Fibroblast of skin of scalp (primary cell): ENCODE measurements around the gene ASB18.
"Not testable (repeated sequence)": the region's sequence is repeated elsewhere in the genome, so short reads cannot be mapped to it uniquely, and the experiment has no call there.

Experiments used
- DNase-seq: peaks from one replicate; pipeline ENCODE4 v3.0.0-alpha.2; 2013

The ASB18 gene

DNA sequence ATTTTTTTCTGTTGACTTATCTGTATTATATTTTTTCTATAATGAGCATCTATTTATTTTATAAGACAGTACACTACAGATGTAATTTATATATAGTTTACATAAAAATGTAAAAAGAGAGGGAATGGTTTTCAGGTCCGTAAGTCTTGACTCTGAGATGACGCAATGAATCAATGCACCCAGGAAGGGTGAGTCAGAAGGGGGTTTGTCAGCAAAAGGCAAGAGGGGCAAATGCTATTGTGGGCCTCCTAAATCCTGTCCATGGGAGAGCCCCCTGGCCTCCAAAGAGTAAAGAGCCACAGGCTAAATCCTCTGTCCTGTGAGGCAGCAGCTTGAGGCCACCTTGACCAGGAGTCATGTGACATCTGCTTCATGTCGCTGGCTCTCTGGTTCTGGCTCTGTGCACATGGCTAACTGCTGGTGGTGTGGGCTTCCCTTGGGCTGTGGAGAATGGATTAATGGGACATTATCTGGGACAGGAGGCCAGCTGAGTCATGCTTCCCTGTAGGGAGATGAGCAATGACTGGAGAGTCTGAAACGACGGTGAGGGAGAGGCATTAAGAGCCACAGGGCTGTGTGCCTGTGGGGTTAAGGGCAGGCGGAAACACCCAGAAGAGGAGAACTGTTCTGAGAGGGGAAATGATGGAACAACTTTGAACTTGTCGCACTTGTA lies 22.8 kb upstream of the ASB18 start:
- DNase-seq = peak; percentile 68

DNA sequence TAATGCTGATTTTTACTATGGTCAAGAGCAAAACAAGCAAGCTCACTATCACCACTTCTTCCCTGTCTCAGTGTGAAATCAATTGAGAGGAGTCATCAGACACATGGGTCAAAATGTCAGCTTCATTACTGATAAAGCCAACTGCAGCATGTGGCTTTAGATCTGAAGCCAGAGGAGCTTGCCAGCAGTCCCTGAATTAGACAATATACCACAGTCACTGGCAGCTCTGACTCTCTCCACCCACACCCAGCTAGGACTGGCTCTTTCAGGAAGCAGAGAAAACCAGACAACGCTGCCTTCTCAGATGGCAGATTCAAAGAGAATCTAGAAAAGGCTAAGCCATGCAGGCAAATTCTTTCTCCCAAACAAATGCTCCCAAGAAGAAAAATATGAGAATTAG lies 20.0 kb upstream of the ASB18 start:
- no peak for DNase-seq

DNA sequence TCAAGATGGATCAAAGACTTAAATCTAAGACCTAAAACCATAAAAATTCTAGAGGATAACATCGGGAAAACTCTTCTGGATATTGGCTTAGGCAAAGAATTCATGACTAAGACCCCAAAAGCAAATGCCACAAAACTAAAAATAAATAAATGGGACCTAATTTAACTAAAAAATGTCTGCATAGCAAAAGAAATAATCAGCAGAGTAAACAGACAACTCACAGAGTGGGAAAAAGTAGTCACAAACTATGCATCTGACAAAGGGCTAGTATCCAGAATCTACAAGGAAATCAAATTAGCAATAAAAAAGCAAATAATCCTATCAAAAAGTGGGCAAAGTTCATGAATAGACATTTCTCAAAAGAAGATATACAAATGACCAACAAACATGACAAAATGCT lies 18.2 kb upstream of the ASB18 start:
- peak; percentile 3 for DNase-seq

DNA sequence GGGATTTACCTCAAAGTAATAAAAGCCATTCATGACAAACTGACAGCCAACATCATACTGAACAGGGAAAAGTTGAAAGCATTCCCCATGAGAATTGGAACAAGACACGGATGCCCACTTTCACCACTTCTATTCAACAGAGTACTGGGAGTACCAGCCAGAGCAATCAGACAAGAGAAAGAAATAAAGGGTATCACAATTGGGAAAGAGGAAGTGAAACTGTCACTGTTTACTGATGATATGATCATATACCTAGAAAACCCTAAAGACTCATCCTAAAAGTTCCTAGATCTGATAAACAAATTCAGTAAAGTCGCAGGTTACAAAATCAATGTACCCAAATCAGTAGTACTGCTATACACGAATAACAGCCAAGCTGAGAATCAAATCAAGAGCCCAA lies 17.2 kb upstream of the ASB18 start:
- DNase-seq = no peak

DNA sequence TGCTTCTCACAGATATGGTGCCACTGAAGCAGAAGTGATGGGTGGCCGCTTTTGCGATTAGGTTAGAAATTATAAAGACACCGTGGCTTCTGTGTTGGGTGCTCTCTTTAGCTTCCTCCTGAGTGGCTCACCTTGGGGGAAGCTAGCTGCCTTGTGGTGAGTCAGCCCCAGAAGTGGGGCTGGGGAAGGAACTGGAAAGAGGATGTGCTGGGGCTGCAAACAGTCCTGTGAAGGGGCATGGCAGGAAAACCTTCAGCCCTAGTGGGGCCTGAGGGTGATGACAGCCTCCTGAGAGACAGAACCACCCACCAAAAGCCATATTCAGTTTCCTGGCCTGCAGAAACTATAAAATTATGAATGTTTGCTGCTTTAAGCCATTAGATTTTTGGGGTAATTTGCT lies 8.9 kb upstream of the ASB18 start:
- no peak for DNase-seq

DNA sequence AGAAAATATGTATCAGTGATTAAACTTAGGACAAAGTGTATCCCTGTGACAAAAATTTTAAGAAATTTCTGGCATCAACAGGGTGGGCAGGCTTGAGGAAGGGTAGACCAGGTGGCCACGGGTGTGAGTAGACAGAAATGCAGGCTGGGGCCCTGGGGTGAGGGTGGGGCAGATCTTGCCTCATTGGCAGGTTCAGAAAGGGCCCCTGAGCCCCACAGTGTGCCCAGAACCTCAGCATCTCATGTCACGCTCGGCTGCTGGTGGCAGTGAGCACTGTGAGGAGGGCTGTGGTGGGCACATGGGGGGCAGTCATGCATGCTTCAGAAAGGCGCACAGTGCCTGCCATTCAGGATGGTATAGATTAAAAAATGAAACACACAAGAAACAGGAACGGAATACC lies 7.6 kb upstream of the ASB18 start:
- DNase-seq = no peak

DNA sequence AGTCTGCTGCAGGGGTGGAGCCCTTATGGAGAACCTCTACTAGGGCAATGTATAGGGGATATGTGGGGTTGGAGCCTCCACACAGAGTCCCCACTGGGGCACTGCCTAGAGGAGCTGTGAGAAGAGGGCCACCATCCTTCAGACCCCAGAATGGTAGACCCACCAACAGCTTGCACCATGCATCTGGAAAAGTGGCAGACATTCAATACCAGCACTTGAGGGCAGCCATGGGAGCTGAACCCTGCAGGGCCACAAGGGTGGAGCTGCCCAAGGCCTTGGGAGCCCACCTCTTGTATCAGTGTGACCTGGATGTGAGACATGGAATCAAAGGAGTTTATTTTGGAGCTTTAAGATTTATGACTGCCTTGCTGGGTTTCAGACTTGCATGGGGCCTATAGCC lies 5.7 kb upstream of the ASB18 start:
- not testable (repeated sequence) for DNase-seq

DNA sequence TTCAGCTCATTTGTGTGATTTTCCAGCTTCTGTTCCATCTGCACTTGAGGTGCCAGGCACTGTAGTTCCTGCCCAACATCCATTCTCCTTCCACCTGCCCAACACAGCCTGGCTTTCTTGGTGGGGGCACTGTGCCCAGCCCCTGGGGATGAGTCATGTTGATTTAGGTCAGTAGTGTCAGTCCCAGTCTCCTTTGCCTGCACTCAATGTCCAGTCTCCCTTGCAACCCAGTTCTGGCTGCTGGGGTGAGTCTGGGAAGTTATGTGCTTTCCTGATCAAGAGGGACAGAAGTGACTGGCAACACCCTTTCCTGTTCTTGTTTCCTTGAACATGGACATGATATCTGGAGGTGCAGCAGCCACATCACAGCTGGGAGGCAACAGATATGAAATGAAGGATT lies 1.5 kb upstream of the ASB18 start:
- no peak for DNase-seq

DNA sequence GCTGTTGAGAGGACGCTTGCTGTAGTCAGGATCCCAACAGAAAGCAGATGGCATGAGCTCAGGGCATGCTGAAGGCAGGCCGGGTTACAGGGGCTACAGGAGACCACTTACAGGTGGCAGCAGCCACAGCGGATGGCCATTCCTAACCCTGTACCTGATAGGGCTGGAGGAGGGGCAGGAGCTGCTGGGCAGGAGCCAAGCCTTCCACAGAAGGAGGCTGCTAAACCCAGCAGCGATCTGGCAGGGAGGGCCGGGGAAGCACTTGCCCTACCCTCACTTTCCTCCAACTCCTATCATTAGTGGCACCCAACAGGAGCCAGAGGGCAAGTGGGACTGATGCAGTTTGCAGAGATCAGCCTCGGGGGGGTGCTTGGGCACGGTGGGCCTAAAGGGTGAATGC lies 2.0 kb downstream of the ASB18 start:
- DNase-seq = no peak

DNA sequence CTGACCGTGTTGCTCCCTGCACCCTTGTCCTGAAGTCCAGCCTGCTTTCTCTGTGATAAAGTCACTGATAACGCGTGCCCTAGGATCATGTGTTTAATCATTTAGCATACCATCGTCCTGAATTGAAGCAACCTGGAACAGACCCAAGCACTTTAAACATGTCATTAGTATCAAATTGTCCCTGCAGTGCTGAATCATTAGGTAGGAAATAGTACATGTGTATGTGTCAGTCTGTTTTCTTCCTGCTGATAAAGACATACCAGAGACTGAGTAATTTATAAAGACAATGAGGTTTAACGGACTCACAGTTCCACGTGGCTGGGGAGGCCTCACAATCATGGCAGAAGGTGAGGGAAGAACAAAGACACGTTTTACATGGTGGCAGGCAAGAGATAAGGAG lies 2.8 kb downstream of the ASB18 start:
- DNase-seq = no peak

DNA sequence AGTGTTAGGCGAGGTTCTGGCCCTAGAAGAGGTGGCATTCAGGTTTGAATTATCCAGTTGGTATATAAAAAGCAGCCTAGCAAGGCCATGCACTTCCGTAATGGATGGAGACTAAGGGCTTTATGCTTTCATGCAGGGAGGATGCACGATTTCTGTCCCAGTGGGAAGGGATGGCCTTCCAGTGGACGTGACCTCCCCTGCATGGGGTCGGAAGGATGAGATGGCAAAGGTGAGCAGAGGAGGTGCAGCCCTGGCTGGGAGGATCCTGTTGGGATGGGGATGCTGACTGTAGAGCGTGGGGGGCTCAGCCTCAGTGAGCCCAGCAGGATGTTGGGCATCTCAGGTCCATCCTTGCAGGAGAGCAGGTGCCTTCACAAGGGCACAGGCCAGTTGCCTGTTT lies 4.8 kb downstream of the ASB18 start:
- no peak for DNase-seq

DNA sequence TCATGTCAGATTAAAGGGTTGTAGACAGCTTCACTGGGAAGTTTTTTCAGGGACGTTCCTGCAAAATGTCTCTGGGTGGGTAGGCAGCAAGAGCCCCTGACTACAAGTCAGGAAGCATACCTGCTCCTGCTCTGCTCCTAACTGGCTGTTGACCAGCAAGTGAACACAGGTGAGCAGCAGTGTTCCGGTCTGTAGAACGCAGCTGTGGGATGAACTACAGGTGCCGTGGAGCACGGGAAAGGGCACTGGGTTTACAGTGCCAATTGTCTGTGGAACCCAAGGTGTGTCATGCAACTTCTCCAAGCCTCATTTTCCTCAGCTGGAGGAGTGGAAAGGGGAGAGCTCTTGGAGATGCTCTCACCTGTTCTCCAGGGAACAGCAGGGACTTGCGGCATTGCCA lies 6.6 kb downstream of the ASB18 start:
- DNase-seq = no peak

DNA sequence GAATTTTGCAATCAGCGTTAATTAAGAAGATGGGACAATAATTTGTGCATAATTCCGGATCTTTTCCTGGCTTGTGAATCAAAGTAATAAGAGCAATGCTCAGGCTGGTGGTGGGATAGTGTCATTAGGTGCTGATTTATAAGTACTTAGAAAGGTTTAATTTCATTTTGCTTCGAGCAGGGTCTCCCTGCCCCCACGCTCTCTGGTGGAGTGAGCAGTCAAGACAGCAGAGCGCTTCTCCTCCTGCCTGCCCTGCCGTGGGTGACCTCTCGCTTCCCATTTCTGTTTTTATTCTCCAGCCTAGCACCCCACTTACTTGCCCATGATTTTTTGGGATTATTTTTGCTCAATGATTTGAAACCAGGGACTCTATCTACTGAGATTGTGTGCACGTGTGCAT lies 7.1 kb downstream of the ASB18 start:
- no peak for DNase-seq

DNA sequence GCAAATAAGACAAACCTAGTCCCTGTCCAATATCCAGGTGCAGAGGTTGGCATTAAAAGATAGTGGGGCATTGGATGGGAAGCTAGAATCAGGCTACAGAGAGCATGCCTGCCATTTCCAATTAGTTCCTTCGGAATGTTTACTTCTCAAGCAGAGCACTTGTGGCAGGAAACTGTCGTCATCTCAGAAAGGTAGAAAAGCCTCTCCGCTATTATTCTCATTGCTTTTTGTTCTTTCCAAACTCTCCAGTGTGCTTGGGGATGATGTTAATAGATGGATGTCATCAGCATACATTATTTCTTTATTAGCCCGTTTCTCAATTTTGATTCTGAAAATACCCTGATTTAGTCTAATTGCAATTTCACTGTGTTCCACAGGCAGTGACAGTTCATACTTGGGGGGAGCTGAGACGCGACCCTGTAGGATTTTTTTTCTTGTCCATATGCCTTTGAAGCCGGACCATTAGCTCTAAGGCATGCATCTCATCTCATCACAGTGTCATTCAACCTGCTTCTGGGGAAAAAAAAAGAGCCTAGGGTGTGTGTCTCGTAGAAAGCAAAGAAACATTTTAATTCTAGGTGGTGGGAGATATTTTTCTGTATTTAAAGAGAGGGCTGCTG lies 7.7 kb downstream of the ASB18 start:
- no peak for DNase-seq

DNA sequence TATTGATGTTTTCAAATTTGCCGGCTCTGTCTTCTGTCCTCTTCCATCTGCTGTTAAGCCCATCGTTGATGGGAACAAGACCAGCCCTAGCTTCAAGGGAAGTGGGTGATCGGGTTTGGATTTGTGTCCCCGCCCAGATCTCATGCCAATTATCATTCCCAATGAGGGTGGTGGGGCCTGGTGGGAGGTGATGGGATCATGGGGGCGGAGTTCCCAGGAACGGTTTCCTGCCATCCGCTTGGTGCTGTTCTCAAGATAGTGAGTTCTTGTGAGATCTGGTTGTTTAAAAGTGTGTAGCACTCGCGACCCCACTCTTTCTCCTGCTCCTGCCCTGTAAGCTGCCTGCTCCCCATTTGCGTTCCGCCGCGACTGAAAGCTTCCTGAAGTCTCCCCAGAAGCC lies 9.5 kb downstream of the ASB18 start:
- DNase-seq = no peak

DNA sequence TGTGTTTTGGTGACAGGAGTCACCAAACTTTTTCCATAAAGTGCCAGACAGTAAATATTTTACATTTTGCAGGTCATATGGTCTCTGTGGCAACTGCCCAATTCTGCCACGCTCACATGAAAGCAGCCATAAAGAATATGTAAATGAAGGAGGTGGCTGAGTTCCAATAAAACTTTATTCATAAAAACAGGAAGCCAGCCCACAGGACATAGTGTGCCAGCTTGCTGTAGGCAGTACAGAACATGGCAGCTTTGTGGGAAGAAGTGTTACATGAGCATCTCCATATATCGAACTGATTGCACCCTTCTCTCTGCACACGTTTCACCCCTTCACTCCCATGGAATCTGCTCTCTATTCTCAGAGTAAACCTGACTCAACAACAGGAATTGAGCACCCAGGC lies 10.2 kb downstream of the ASB18 start:
- DNase-seq = no peak

DNA sequence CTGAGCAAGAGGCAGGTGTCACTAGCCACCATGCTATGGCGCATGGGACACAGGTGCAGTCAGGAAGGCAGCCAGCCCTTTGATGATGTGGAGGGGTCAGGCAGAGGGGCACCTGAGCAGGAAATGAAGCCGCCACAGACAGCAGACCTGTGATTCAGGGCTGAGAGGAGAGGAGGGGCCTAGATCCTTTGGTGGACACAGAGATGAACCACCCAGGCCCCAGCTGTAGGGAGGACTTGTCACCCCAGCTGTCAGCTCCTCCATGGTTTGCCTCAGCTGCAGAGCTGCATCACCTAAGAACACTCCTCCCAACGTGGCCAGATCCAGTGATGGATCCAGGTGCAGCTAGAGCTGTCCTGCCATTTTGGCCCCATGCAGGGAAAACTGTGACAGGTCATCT lies 11.6 kb downstream of the ASB18 start:
- DNase-seq = no peak

DNA sequence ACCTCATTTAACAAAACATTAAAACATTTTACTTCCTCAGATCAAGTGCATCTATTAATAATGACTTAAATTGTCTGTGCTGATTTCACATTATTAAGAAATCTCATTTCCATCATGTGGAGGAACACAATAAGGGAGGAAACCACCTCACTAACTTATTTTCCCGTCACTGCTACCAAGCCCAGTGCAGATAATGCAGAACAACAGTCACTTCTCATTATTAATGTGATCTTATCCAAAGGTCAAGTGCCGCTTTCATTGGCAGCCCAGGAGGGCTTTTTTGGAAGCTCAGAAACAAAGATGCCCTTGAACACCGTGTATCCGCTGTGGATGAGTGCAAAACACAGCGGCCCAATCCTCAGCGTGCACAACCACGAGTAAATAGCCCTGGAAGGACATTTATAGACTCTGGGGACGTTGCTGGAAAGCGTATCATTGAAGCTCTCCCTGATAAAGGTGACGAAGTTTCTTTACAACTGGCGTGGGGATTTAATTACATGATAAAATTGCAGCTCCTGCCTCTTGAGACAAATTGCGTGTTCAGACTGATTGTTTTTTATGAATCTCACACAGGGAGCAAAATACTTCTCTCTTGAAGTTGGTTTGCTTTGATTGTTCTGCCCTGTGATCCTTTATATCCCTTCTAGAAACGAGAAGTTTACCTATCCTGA lies 13.2 kb downstream of the ASB18 start:
- no peak for DNase-seq

DNA sequence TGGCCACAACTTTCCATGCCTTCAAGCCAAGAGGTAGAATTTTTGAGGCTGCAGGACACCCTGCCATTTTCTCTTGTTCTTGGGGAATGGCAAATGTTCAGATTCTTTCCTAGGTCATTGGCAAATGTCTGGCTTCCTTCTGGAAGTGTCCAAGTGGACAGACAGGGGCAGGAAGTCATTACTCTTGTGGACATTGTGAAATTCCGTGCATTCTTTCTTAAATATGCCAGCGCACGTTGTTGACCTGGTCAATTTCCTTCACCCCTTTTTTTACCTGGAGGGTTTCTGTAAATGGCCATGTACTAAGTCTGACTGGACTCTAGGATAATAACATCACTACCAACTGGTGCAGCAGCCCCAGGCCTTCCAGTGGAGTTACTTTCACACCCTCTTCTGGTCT lies 13.9 kb downstream of the ASB18 start:
- DNase-seq = no peak

DNA sequence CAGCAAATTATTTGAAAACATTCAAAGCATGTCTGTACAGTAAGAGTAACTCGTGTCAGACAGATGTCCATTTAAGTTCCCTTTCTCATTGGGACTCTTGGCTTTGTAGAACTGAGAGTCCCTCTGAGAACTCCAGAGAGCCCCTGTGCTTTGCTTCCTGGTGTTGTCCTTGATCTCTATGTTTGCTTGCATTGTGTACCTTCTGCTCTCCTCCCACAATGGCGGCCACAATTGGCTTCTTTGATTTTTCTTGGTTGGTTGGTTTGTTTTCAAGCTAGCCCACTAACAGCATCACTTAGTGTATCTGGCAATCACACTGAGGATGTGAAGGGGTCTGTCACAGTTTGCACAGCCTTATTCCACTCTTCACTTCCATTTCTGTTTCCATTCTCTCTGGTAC lies 15.1 kb downstream of the ASB18 start:
- DNase-seq = no peak

DNA sequence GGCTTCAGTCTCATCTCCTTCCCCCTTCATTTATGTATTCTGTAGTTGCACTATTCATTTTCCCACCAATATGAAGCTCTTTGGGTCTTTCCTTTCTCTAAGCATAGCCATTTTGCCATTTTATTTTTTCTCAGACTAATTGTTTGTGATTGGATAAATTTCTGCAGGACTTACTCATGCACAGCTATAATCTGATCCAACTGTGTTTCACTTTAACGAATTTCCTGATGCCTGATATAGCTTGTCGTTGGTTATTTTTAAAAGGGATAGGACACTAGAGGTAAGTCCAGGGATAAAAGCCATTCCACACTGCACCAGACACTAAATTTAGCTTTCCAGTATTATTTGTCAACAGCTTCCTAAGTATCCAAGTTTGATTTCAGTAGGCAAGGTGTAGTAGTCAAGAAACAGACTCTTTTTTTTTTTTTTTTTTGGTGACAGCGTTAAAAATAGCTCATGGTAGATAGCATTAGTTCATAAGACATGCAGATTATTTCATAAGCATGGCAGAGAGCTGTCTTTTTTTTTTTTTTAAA lies 17.4 kb downstream of the ASB18 start:
- no peak for DNase-seq

DNA sequence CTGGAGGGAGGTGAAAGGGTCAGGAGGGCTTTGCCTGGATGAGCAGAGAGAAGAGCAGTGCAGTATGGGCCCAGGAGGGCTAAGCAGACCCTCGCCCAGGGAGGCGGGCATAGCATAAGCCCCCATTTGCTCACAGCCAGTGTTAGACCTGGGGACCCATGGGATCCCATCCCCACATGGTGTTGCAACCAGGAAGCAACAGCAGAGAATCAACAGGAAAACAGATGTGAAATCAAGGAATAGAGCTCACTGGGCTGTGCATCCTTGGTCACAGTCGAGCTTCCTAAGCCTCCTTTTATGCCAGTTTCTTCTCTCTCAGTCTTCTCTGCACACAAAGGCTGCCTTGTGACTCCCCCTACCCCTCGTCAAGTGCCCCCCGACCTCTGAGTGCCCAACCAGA lies 19.9 kb downstream of the ASB18 start:
- no peak for DNase-seq

DNA sequence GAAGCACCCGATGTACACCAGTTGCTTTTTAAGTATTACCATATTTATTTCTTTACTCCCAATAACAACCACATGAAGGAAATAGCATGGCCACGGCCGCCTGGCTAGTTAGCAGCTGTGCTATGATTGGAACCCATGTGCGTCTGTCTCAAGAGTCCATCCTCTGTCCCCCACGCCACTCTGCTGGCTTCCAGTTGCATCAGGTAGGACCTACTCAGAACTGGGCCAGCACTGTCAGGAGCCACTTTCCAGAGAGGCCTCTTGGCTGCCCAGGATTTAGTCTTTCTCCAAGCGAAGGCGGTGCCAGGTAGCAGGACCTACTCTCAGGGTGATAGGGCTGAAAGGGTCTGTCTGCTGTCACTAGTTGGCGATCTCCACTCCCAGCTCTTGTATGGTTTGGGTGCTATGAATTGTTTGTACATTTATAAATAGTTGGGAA lies 22.1 kb downstream of the ASB18 start:
- DNase-seq = no peak
